Measurements from ENCODE around the gene PRKAR2A. TPM values are rescaled to one million over a fixed set of nuclear protein-coding genes. Genes with fewer than 3 reads are reported as not detected.

PRKAR2A gene
- total RNA-seq, 1 experiment from 2014 or later = 54.2 TPM

DNA sequence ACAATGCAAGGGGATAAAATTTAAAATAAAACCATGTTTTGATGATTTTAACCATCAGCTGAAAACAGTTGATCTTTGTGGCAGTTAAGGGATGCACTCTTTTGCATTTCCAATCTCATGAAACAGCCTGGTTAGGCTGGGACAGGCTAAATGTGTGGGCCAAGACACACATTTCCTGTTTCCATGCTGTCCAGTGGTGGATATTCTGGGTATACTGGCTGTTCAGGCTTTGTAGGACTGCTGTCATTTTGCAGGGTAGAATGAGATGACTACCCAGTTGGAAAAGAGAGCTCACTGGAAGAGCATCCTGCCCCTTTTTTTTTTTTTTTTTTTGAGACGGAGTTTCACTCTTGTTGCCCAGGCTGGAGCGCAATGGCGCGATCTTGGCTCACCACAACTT lies 88.6 kb downstream of the PRKAR2A start:
- no peaks in the 10 kb centered on the region for H3K4me1 ChIP-seq (replicated peaks; ENCODE audit: insufficient read depth)
- ChIA-PET CTCF (interaction anchor here (0.7 kb wide), 1 partner anchor 20 kb away, joined by 8 read pairs; no protein-coding TSS in a partner anchor), POLR2A (ENCODE audit: unreplicated experiment) (no interaction called here)
- H3F3A ChIP-seq (ENCODE audit: insufficient read depth, low read depth) = no peaks in the 10 kb centered on the region; the same call in 1 of the 2 replicates
- no peak overlapping the region for H3K4me3 ChIP-seq
- TF ChIP-seq EZH2 (IDR thresholded peaks at IDR 0.05; ENCODE audit: low read depth) = no peak
- TF ChIP-seq, protein P1, sequence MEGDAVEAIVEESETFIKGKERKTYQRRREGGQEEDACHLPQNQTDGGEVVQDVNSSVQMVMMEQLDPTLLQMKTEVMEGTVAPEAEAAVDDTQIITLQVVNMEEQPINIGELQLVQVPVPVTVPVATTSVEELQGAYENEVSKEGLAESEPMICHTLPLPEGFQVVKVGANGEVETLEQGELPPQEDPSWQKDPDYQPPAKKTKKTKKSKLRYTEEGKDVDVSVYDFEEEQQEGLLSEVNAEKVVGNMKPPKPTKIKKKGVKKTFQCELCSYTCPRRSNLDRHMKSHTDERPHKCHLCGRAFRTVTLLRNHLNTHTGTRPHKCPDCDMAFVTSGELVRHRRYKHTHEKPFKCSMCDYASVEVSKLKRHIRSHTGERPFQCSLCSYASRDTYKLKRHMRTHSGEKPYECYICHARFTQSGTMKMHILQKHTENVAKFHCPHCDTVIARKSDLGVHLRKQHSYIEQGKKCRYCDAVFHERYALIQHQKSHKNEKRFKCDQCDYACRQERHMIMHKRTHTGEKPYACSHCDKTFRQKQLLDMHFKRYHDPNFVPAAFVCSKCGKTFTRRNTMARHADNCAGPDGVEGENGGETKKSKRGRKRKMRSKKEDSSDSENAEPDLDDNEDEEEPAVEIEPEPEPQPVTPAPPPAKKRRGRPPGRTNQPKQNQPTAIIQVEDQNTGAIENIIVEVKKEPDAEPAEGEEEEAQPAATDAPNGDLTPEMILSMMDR (conservative IDR thresholded peaks at IDR 0.05) = no peak
- intact Hi-C loops (cut with micrococcal nuclease; ENCODE audit: unreplicated experiment) = no loop called here
- no peak overlapping the region for H2AFZ ChIP-seq
- H3K27me3 ChIP-seq (ENCODE audit: insufficient read depth, low read depth) = no peaks in the 10 kb centered on the region
- H3K9me2 ChIP-seq (ENCODE audit: insufficient read depth) = no peaks in the 10 kb centered on the region
- DNase-seq = no peak
- H3K36me3 ChIP-seq (ENCODE audit: low read depth) = no peaks in the 10 kb centered on the region
- H4K20me1 ChIP-seq (ENCODE audit: insufficient read depth) = no peaks in the 10 kb centered on the region
- BruUV-seq (replicated peaks) = no TSS peak
- no peak overlapping the region for H3K27ac ChIP-seq
- no peak overlapping the region for H3K4me2 ChIP-seq
- H3K9me3 ChIP-seq (ENCODE audit: insufficient read depth, low read depth) = no peaks in the 10 kb centered on the region
- H3K79me2 ChIP-seq (ENCODE audit: low read depth) = no peaks in the 10 kb centered on the region

DNA sequence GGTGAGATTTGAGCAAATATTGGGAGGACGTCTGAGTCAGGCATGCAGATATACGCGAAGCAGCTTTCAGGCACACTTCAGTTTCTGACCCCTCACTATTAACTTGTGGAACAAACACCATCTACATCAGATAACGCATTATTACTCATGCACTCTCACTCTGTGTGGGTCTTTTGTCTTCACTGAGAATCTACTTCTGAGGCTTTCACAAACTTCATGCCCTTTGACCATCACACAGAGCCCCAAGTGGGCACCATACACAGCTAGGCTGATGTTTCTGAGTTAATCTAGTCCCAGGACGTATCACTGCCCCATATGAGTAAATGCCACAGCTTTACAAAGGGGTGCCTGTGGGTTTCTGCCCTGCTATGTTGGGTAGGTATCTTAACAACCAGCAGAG lies 91.0 kb downstream of the PRKAR2A start:
- no peaks in the 10 kb centered on the region for H3K9me2 ChIP-seq (ENCODE audit: insufficient read depth)
- H3K9me3 ChIP-seq (ENCODE audit: insufficient read depth, low read depth) = no peaks in the 10 kb centered on the region
- BruUV-seq (replicated peaks) = no TSS peak
- H3K4me1 ChIP-seq (replicated peaks; ENCODE audit: insufficient read depth) = no peaks in the 10 kb centered on the region
- ChIA-PET POLR2A (ENCODE audit: unreplicated experiment) (interaction anchor here (0.6 to 0.7 kb wide), 2 partner anchors 90 kb away, joined by 3 to 5 read pairs; no protein-coding TSS in a partner anchor), CTCF (no interaction called here)
- H3K27me3 ChIP-seq (ENCODE audit: insufficient read depth, low read depth) = no peaks in the 10 kb centered on the region
- H3K4me3 ChIP-seq = no peak overlapping the region
- H3F3A ChIP-seq (ENCODE audit: insufficient read depth, low read depth) = no peaks in the 10 kb centered on the region; the same call in 1 of the 2 replicates
- H2AFZ ChIP-seq = no peak overlapping the region
- no peaks in the 10 kb centered on the region for H3K79me2 ChIP-seq (ENCODE audit: low read depth)
- no peak for DNase-seq
- TF ChIP-seq, protein P1 (conservative IDR thresholded peaks at IDR 0.05) = no peak
- TF ChIP-seq EZH2 (IDR thresholded peaks at IDR 0.05; ENCODE audit: low read depth) = no peak
- H3K27ac ChIP-seq = no peak overlapping the region
- no peaks in the 10 kb centered on the region for H4K20me1 ChIP-seq (ENCODE audit: insufficient read depth)
- intact Hi-C loops (cut with micrococcal nuclease; ENCODE audit: unreplicated experiment) = no loop called here
- H3K4me2 ChIP-seq = no peak overlapping the region
- no peaks in the 10 kb centered on the region for H3K36me3 ChIP-seq (ENCODE audit: low read depth)

DNA sequence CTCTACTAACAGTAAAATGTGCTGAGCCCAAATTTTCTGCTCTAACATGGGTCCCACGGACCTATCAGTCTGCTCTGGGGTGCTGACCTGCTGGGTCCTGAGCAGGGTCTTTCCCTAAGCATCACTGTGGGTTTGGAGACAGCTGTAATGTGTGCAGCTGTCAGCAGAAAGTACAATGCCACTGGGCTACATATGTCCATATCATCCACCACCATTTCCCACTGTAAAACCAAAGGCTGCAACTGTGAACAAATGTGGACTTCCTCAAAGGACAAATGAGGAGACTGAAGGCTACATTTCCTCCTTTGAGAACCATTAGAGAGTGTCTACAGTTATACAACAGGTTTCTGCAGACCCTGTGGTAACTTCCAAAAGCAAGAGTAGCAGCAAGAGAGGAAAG lies 96.8 kb downstream of the PRKAR2A start:
- TF ChIP-seq, protein P1 (conservative IDR thresholded peaks at IDR 0.05) = no peak
- TF ChIP-seq EZH2 (IDR thresholded peaks at IDR 0.05; ENCODE audit: low read depth) = no peak
- Histone ChIP-seq H2AFZ (no peak overlapping the region), H3K4me1 (replicated peaks; ENCODE audit: insufficient read depth) (no peaks in the 10 kb centered on the region), H3K36me3 (ENCODE audit: low read depth) (no peaks in the 10 kb centered on the region), H3K4me2 (no peak overlapping the region), H3K4me3 (no peak overlapping the region), H3K9me3 (ENCODE audit: insufficient read depth, low read depth) (no peaks in the 10 kb centered on the region), H3K9me2 (ENCODE audit: insufficient read depth) (no peaks in the 10 kb centered on the region), H3K27ac (no peak overlapping the region), H4K20me1 (ENCODE audit: insufficient read depth) (no peaks in the 10 kb centered on the region), H3K27me3 (ENCODE audit: insufficient read depth, low read depth) (no peaks in the 10 kb centered on the region), H3F3A (ENCODE audit: insufficient read depth, low read depth) (no peaks in the 10 kb centered on the region), H3K79me2 (ENCODE audit: low read depth) (no peaks in the 10 kb centered on the region)
- POLR2A ChIA-PET (ENCODE audit: unreplicated experiment) = no interaction called here
- intact Hi-C loops (cut with micrococcal nuclease; ENCODE audit: unreplicated experiment) = no loop called here
- CTCF ChIA-PET = no interaction called here
- no peak for DNase-seq
- BruUV-seq (replicated peaks) = no TSS peak

Data from PC-9 (cell line).